Activated CD4-positive, alpha-beta T cell treated with anti-CD3 and anti-CD28 coated beads, Interleukin-2, amount 10 ng/mL, durations not matched to agents 7 days and 5 days (primary cell): Measurements from ENCODE around the gene PDE4A. TPM values are rescaled to one million over a fixed set of nuclear protein-coding genes. Genes with fewer than 3 reads are reported as not detected.
A peak's percentile ranks its signal among the peaks of the same experiment; 100 is the strongest.

Source experiments
- CTCF ChIA-PET: fragments of 350-600 bp; sonication (Branson Sonifier 250); formaldehyde crosslinking; loops from one replicate; lab custom pipeline; 2021; ENCODE audit warnings: antibody characterized with exemption; lab: Charles Lee
- POLR2A ChIA-PET: fragments of 350-600 bp; sonication (Branson Sonifier 250); formaldehyde crosslinking; loops from one replicate; lab custom pipeline; 2021; ENCODE audit warnings: antibody characterized with exemption; lab: Charles Lee
- DNase-seq: peaks from one replicate; pipeline ENCODE4 v3.0.0-alpha.2; 2020
- H3K27ac Mint-ChIP-seq: one replicate; pipeline ENCODE4 v1.8.0; 2021; ENCODE audit warnings: mild to moderate bottlenecking, moderate library complexity, mixed read lengths
- H3K27me3 Mint-ChIP-seq: one replicate; pipeline ENCODE4 v1.8.0; 2021; ENCODE audit warnings: mixed read lengths
- H3K36me3 Mint-ChIP-seq: one replicate; pipeline ENCODE4 v1.8.0; 2021; ENCODE audit warnings: low read depth, mixed read lengths
- H3K4me1 Mint-ChIP-seq: one replicate; pipeline ENCODE4 v1.8.0; 2021; ENCODE audit warnings: mixed read lengths
- H3K4me3 Mint-ChIP-seq: one replicate; pipeline ENCODE4 v1.8.0; 2021; ENCODE audit warnings: mild to moderate bottlenecking, moderate library complexity, mixed read lengths
- H3K9me3 Mint-ChIP-seq: one replicate; pipeline ENCODE4 v1.8.0; 2021; ENCODE audit warnings: mixed read lengths
- total RNA-seq, 2 experiments: library from RNA; stranded (reverse); gene quantifications; one replicate each; pipeline ENCODE4 v1.2.3, GENCODE V29; 2021

Gene PDE4A
- total RNA-seq, 2 experiments from 2014 or later, result 12.7 to 14.3 TPM

DNA sequence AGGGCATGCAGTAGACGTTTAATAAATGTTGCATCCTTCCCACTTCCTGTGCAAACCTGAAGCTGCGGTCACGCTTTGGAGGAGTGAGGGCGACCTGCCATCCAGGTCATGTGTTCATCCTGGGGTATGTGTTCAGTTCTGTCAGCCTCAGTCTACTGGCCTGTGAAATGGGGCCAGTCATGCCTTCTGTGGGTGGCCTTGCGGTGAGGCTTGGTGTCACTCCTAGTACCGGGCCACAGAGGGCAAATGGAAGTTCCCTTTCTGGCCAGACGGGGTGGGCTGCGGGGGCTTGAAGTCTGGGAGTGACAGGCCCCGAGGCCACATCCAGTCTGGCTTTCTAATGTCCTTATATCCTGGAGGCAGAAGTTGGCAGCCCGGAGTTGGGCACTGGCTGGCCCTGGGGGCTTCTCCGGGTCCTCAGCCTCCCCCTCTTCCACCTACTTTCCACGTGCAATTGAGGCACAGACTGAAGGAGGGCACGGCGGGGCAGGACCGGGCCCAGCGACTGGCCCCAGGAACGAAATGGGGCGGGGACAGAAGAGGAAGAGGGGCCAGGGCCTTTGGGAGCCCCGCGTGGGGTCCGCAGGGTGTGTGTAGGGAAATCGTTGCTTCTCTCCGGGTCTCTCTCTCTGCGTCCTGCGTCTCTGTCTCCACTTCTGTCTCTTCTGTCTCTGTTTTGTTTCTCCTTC is 11.1 kb downstream of the PDE4A start:
- CTCF ChIA-PET, result interaction anchor here (0.6 to 27.9 kb wide), 5 partner anchors 10 to 455 kb away, joined by 3 to 612 read pairs (median 10); partner anchors contain the start of genes CDC37 and PDE4A

DNA sequence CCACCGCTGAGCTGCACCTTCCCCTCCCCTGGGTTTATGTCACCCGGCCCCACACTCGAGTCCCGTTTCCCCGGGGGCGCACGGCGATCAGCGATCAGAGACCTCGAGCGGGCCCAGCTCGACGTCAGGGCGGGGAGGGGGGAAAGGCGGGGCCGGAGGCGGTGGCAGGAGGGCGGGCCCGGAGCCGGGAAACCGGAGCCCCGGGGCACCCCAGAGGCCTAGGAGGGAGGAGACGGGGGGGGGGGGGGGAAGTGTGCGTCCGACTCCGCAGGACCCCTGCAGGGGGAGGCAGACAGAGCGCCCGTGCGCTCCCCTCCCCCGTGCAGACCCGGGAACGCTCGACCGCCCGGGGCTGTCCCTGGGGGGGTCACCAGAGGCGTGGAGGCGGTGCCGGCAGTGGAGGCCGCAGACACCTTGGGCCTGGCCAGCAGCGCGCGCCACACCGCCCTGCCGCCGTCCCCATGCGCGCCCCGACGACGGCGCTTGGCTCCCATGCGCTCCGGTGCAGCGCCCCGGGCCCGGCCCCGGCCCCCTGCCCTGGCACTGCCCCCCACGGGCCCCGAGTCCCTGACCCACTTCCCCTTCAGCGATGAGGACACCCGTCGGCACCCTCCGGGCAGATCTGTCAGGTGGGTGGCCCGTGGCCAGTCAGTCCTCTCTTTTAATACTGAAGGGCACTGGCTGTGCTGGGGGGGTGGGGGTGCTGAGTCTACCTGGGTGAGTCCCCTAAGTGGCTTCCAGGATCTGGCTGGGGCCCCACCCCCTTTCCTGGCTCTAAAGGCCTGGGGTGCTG is 11.8 kb downstream of the PDE4A start:
- peak; percentile 63 for DNase-seq
- Mint-ChIP-seq H3K4me3 (peak overlapping the region; percentile 72), H3K36me3 (peaks cover 9% of the 10 kb centered on the region), H3K27me3 (peaks cover 37% of the 10 kb centered on the region), H3K9me3 (no peaks in the 10 kb centered on the region), H3K27ac (peak overlapping the region; percentile 72), H3K4me1 (peaks cover 55% of the 10 kb centered on the region)
- ChIA-PET CTCF (interaction anchor here (0.6 to 27.9 kb wide), 6 partner anchors 8 to 456 kb away, joined by 3 to 612 read pairs (median 5); partner anchors contain the start of genes CDC37 and ICAM5), POLR2A (interaction anchor here (0.6 kb wide), 1 partner anchor 26 kb away, joined by 3 read pairs; no protein-coding TSS in a partner anchor)

More for the DNA sequence above, 11.1 kb downstream of the PDE4A start:
- DNase-seq, result peak; percentile 49
- peaks cover 9% of the 10 kb centered on the region for H3K36me3 Mint-ChIP-seq
- POLR2A ChIA-PET, result no interaction called here
- H3K4me3 Mint-ChIP-seq, result peak overlapping the region; percentile 72
- no peaks in the 10 kb centered on the region for H3K9me3 Mint-ChIP-seq
- H3K27me3 Mint-ChIP-seq, result peaks cover 38% of the 10 kb centered on the region
- H3K27ac Mint-ChIP-seq, result peak overlapping the region; percentile 72
- peaks cover 57% of the 10 kb centered on the region for H3K4me1 Mint-ChIP-seq

DNA sequence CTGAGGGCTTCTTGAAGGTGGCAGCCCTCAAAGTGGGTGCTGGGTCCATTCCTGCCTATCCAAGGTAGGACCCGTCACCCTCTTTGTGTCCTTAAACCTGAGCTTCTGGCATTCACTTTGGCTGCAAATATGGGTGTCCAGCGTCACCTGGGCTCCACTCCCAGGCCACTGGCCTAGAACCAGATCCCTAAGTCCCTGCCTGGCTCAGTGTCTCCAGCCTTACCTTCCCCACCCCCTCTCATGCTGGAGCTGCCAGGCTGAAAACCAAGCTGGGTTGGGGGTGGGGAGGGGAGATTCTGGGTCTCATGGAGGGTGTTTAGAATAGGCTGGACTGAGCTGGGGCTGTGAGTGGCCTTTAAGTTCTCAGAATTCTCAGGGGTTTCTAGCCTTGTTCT is 12.4 kb downstream of the PDE4A start:
- Mint-ChIP-seq H3K27ac (no peak overlapping the region), H3K4me1 (peaks cover 49% of the 10 kb centered on the region), H3K9me3 (no peaks in the 10 kb centered on the region), H3K36me3 (peaks cover 9% of the 10 kb centered on the region), H3K4me3 (peak overlapping the region; percentile 36), H3K27me3 (peaks cover 35% of the 10 kb centered on the region)
- CTCF ChIA-PET, result interaction anchor here (1.1 to 27.9 kb wide), 5 partner anchors 9 to 143 kb away, joined by 3 to 612 read pairs (median 5); partner anchors contain the start of genes CDC37 and ICAM5
- DNase-seq, result no peak
- POLR2A ChIA-PET, result interaction anchor here (0.6 kb wide), 1 partner anchor 27 kb away, joined by 3 read pairs; no protein-coding TSS in a partner anchor

DNA sequence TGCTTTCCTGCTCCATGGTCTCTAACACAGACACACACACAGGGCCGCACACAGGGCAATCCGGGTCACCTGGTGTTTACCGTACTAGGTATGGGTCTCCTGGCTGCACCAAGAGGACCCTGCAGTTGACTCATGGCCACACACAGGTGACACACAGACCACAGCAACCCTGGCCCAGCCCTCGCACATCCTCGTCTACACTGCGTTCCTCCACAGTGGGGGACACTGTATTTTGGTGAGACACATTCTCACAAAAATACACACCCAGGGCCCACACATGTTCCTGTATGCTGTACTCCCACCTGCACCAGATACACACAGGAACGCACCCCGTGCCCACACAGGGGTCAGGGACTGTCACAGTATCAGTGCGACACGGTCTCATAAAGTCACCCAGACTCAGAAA is 12.8 kb downstream of the PDE4A start:
- Mint-ChIP-seq H3K4me1 (peaks cover 45% of the 10 kb centered on the region), H3K27me3 (peaks cover 33% of the 10 kb centered on the region), H3K27ac (no peak overlapping the region), H3K9me3 (no peaks in the 10 kb centered on the region), H3K36me3 (peaks cover 9% of the 10 kb centered on the region), H3K4me3 (no peak overlapping the region)
- ChIA-PET CTCF (interaction anchor here (1.1 to 27.9 kb wide), 5 partner anchors 9 to 143 kb away, joined by 3 to 612 read pairs (median 5); partner anchors contain the start of genes CDC37 and ICAM5), POLR2A (interaction anchor here (0.6 kb wide), 1 partner anchor 27 kb away, joined by 3 read pairs; no protein-coding TSS in a partner anchor)
- no peak for DNase-seq

DNA sequence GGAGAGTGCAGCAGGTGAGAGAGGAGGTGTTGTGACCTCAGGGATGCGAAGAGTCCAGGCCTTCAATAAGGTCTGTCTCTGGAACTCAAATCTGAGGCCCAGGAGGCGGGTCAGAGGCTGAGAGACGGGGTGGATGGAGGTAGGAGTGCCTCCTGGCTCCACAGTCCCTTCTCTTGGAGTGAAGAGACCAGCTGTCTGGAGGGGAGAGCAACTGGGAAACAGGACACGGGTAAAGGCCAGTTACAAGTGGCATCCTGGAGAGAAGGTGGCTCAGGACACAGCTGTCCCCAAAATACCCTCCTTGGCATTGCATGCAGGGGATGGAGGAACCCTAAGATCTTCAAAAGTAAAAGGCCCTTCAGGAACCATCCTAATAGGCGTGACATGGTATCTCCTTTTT is 19.2 kb downstream of the PDE4A start:
- Mint-ChIP-seq H3K36me3 (no peaks in the 10 kb centered on the region), H3K27me3 (no peaks in the 10 kb centered on the region), H3K4me1 (peaks cover 6% of the 10 kb centered on the region), H3K27ac (no peak overlapping the region), H3K4me3 (no peak overlapping the region), H3K9me3 (no peaks in the 10 kb centered on the region)
- ChIA-PET CTCF (interaction anchor here (1.5 kb wide), 1 partner anchor 17 kb away, joined by 3 read pairs; no protein-coding TSS in a partner anchor), POLR2A (interaction anchor here (0.6 kb wide), 1 partner anchor 8 kb away, joined by 4 read pairs; no protein-coding TSS in a partner anchor)
- DNase-seq, result no peak

DNA sequence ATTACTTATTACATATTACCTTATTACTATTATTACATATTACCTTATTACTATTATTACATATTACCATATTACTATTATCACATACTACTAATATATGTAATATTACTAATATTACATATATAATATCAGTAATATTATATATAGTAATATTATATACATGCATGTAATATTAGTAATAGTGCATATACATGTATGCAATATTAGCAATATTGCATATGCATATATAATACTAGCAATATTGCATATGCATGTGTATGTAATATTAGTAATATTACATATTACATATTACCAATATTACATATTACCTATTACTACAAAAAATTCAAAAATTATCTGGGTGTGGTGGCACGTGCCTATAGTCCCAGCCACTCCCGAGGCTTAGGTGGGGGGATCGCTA is 22.4 kb downstream of the PDE4A start:
- Mint-ChIP-seq H3K9me3 (no peaks in the 10 kb centered on the region), H3K4me3 (no peak overlapping the region), H3K36me3 (no peaks in the 10 kb centered on the region), H3K27me3 (no peaks in the 10 kb centered on the region), H3K4me1 (peaks cover 3% of the 10 kb centered on the region), H3K27ac (no peak overlapping the region)
- no peak for DNase-seq
- ChIA-PET CTCF (no interaction called here), POLR2A (no interaction called here)

DNA sequence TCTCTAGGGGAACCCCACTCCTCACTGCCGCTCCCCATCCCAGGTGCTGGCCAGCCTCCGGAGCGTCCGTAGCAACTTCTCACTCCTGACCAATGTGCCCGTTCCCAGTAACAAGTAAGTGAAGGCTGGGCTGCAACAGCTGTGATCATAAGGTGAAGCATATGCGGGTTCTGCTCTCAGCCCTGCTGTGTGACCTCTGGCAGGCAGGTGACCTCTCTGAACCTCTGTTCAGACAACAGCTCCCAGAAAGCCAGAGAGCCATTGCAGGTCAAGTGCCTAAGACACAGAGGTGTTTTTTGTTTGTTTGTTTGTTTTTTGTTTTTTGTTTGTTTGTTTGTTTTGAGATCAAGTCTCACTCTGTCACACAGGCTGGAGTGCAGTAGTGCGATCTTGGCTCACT is 28.7 kb downstream of the PDE4A start:
- ChIA-PET CTCF (interaction anchor here (0.6 kb wide), 1 partner anchor 94 kb away, joined by 3 read pairs; no protein-coding TSS in a partner anchor), POLR2A (no interaction called here)

DNA sequence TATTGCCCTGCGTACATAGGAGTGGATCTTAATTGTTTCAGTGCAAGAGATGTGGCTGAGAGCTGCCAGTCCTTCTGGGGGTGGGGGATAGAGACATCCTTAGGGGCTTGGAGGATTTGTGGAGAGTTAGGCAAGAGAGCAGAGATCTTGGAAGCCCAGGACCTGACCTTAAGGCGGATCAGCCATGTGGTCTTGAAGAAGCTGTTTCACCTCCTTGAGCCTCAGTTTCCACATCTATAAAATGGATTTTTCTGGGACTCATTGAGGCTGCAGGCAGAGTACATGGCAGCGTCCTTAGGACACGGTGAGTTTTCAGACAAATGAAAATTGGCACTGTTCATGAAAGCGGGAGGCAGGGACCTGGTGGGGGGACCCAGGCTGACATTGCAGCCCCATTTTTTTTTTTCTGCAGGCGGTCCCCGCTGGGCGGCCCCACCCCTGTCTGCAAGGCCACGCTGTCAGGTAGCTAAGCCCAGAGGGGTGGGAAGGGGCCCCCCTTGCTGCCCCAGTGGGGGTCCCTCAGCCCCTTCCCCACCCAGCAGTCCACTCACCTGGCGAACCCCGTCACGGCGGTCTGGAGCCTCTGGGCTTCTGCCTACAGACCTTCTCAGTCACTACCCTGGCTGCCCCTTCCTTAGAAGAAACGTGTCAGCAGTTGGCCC is 30.0 kb downstream of the PDE4A start:
- Mint-ChIP-seq H3K27ac (no peak overlapping the region), H3K4me1 (peaks cover 18% of the 10 kb centered on the region), H3K36me3 (no peaks in the 10 kb centered on the region), H3K4me3 (no peak overlapping the region), H3K9me3 (no peaks in the 10 kb centered on the region), H3K27me3 (no peaks in the 10 kb centered on the region)
- CTCF ChIA-PET, result interaction anchor here (1.0 to 1.4 kb wide), 2 partner anchors 29 to 34 kb away, joined by 4 read pairs; no protein-coding TSS in a partner anchor
- POLR2A ChIA-PET, result no interaction called here
- no peak for DNase-seq

More for the DNA sequence above, 28.7 kb downstream of the PDE4A start:
- no peak overlapping the region for H3K4me3 Mint-ChIP-seq
- no peaks in the 10 kb centered on the region for H3K36me3 Mint-ChIP-seq
- DNase-seq, result no peak
- no peaks in the 10 kb centered on the region for H3K9me3 Mint-ChIP-seq
- no peaks in the 10 kb centered on the region for H3K27me3 Mint-ChIP-seq
- no peak overlapping the region for H3K27ac Mint-ChIP-seq
- H3K4me1 Mint-ChIP-seq, result peaks cover 18% of the 10 kb centered on the region

DNA sequence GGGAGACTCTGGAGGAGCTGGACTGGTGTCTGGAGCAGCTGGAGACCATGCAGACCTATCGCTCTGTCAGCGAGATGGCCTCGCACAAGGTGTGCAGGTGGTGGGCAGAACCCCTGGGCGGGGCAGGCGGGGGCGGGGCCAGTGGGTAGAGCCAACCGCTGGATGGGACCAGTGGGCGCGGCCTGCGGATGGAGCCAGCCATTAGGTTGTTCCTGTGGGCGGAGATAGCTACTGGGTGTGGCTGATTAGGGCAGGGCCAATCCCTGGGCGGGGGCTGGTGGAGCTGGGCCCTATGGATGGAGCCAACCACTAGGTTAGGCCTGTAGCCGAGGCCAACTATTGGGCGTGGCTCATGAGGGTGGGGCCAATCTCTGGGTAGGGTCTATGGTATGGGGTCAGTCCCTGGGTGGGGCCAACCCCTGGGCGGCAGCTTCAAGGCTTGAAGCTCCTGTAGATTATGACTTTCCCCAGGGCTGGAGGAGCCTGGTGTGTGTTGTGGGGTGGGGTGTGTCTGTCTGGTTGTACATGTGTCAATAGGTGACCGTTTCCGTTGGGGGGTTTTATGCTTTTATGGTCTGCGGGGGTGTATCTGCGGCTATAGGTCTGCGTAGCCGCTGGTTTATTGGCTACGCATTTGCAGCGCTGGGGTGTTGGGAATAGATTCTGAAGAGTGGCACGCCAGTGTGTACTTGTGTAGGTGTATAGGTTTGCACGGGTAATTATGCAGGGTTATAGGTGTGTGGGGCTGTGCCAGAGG is 30.7 kb downstream of the PDE4A start:
- CTCF ChIA-PET, result interaction anchor here (1.0 to 1.4 kb wide), 2 partner anchors 28 to 35 kb away, joined by 4 read pairs; no protein-coding TSS in a partner anchor
- Mint-ChIP-seq H3K27ac (peak overlapping the region; percentile 7), H3K4me1 (peaks cover 18% of the 10 kb centered on the region), H3K27me3 (no peaks in the 10 kb centered on the region), H3K36me3 (no peaks in the 10 kb centered on the region), H3K9me3 (no peaks in the 10 kb centered on the region), H3K4me3 (no peak overlapping the region)
- DNase-seq, result no peak
- POLR2A ChIA-PET, result no interaction called here

DNA sequence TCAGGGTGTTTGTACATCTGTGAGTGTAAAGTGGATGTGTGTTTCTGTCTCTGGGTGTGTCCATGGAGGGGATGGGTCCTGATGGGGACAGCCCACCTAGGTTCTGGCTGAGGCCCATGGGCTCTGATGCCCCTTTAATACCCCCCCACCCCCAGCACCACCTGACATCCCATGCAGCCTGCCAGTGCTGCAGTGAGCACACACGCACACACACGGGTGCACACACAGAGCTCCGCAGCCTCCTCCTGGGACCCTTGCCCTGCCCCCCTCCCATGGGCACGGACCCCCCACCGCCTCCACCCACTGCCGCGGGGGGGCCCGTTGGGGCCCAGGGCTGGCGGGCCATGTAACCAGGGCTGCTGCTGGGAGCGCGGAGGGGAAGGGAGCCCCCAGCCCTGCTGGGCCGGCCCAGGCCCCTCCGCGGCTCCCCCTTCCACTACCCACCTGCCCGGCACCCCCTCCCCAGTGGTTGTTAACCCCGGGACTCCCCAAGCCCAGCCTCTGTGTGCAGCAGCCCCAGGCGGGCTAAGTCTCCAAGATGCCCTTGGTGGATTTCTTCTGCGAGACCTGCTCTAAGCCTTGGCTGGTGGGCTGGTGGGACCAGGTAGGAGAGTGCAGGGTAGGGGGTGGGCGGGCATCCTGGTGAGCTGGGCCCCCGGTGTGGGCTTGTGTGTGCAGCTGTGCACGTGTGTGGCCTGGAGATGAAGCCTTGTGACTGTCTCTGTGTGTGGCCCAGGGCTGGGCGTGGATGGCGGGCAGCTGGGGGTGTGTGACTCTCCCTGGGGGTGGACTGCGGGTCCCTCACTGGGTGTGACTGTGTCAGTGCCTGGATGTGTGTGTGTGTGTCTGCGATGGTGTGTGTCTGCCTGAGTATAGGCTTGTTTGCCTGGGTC is 32.6 kb downstream of the PDE4A start:
- Mint-ChIP-seq H3K9me3 (no peaks in the 10 kb centered on the region), H3K27ac (no peak overlapping the region), H3K4me1 (peaks cover 12% of the 10 kb centered on the region), H3K27me3 (no peaks in the 10 kb centered on the region), H3K36me3 (no peaks in the 10 kb centered on the region), H3K4me3 (no peak overlapping the region)
- POLR2A ChIA-PET, result interaction anchor here (0.6 kb wide), 1 partner anchor 68 kb away, joined by 3 read pairs; no protein-coding TSS in a partner anchor
- CTCF ChIA-PET, result interaction anchor here (1.8 kb wide), 1 partner anchor 65 kb away, joined by 4 read pairs; no protein-coding TSS in a partner anchor
- DNase-seq, result no peak

DNA sequence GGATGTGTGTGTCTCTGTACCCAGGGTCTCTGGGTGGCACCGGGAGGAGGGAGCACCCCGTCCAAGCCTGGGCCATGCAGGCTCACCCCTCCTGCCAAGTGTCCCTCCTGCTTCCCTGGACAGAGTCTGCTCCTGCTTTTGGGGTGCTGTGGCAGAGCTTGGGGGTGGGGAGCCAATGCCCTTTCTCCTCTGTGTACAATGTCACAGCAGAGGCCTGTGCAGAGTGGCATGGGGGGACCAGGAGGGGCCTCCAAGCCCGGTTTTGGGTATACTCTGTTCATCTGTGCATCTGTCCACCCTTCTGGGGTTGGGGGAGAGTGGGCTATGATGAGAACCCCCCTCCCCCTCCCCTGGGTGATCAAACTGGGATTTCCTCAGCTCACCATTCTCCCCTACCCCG is 33.5 kb downstream of the PDE4A start:
- H3K9me3 Mint-ChIP-seq, result no peaks in the 10 kb centered on the region
- H3K27ac Mint-ChIP-seq, result no peak overlapping the region
- no peaks in the 10 kb centered on the region for H3K27me3 Mint-ChIP-seq
- H3K4me3 Mint-ChIP-seq, result no peak overlapping the region
- H3K36me3 Mint-ChIP-seq, result no peaks in the 10 kb centered on the region
- no peak for DNase-seq
- POLR2A ChIA-PET, result no interaction called here
- H3K4me1 Mint-ChIP-seq, result peaks cover 12% of the 10 kb centered on the region
- CTCF ChIA-PET, result interaction anchor here (1.1 to 1.8 kb wide), 2 partner anchors 25 to 66 kb away, joined by 4 read pairs; no protein-coding TSS in a partner anchor
